ENCODE measurements around the gene METTL9. TPM values are rescaled to one million over a fixed set of nuclear protein-coding genes. Genes with fewer than 3 reads are reported as not detected.
A peak's percentile ranks its signal among the peaks of the same experiment; 100 is the strongest.

METTL9 gene
- total and polyA plus RNA-seq, 2 of the 13 experiments (the other 11 are each of a cell fraction or from before 2014, with no cell fraction given) = 123 to 204 TPM

GRCh38 chr16:21600031-21600773 is 825 bp downstream of the METTL9 start (continued):
- TF ChIP-seq, protein P1, sequence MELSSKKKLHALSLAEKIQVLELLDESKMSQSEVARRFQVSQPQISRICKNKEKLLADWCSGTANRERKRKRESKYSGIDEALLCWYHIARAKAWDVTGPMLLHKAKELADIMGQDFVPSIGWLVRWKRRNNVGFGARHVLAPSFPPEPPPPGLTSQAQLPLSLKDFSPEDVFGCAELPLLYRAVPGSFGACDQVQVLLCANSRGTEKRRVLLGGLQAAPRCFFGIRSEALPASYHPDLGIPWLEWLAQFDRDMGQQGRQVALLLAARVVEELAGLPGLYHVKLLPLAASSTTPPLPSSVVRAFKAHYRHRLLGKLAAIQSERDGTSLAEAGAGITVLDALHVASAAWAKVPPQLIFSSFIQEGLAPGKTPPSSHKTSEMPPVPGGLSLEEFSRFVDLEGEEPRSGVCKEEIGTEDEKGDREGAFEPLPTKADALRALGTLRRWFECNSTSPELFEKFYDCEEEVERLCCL (CRISPR knock-in tag; IDR thresholded peaks at IDR 0.05; ENCODE audit: borderline replicate concordance) = no peak; the same call in 1 of the 2 replicates
- TF ChIP-seq NR2F2 (IDR thresholded peaks at IDR 0.05; ENCODE audit: borderline replicate concordance, low read depth) (no peak), SP1 (IDR thresholded peaks at IDR 0.05) (no peak), SP1 (CRISPR knock-in tag; IDR thresholded peaks at IDR 0.05) (no peak), ZFP91 (CRISPR knock-in tag; IDR thresholded peaks at IDR 0.05; ENCODE audit: borderline replicate concordance) (no peak), KAT2B (IDR thresholded peaks at IDR 0.05; ENCODE audit: borderline replicate concordance, low read depth, low read length) (no peak), KDM5A (IDR thresholded peaks at IDR 0.05; ENCODE audit: borderline replicate concordance, low read length) (no peak; the same call in 1 of the 2 replicates), MYC (CRISPR knock-in tag; IDR thresholded peaks at IDR 0.05; ENCODE audit: borderline replicate concordance) (no peak), ZNF777 (CRISPR knock-in tag; IDR thresholded peaks at IDR 0.05) (peak; percentile 60), TOE1 (CRISPR knock-in tag; IDR thresholded peaks at IDR 0.05) (no peak), PAWR (CRISPR knock-in tag; IDR thresholded peaks at IDR 0.05; ENCODE audit: borderline replicate concordance) (peak; percentile 57; the same call in 1 of the 2 replicates), ZNF510 (CRISPR knock-in tag; IDR thresholded peaks at IDR 0.05; ENCODE audit: low read depth) (peak; percentile 83; the same call in 1 of the 2 replicates), HCFC1 (IDR thresholded peaks at IDR 0.05; ENCODE audit: low read depth, low read length) (no peak), NAIF1 (CRISPR knock-in tag; IDR thresholded peaks at IDR 0.05; ENCODE audit: borderline replicate concordance) (peak; percentile 68; the same call in 1 of the 2 replicates), REST (IDR thresholded peaks at IDR 0.05; ENCODE audit: borderline replicate concordance in 1 of 2, low read depth in 1 of 2, low read length in 2 of 2) (no peak), ATF7 (IDR thresholded peaks at IDR 0.05) (no peak), ATF7 (CRISPR knock-in tag; IDR thresholded peaks at IDR 0.05) (no peak), HNRNPLL (IDR thresholded peaks at IDR 0.05; ENCODE audit: low read depth, low read length, poor library complexity, severe bottlenecking) (no peak), SMARCE1 (IDR thresholded peaks at IDR 0.05; ENCODE audit: borderline replicate concordance) (no peak), ZNF317 (CRISPR knock-in tag; IDR thresholded peaks at IDR 0.05) (no peak), NFE2L2 (IDR thresholded peaks at IDR 0.05; ENCODE audit: low read length) (no peak), PPARG (CRISPR knock-in tag; conservative IDR thresholded peaks at IDR 0.05) (no peak), RFX5 (IDR thresholded peaks at IDR 0.05; ENCODE audit: low read depth, low read length) (no peak; the same call in 1 of the 2 replicates)
- TF ChIP-seq, protein P2, sequence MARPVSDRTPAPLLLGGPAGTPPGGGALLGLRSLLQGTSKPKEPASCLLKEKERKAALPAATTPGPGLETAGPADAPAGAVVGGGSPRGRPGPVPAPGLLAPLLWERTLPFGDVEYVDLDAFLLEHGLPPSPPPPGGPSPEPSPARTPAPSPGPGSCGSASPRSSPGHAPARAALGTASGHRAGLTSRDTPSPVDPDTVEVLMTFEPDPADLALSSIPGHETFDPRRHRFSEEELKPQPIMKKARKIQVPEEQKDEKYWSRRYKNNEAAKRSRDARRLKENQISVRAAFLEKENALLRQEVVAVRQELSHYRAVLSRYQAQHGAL (CRISPR knock-in tag; IDR thresholded peaks at IDR 0.05; ENCODE audit: not compliant biosample characterization) = no peak

Data from HepG2 (cell line).